ENCODE data around the gene ANAPC16. TPM values are rescaled to one million over a fixed set of nuclear protein-coding genes. Genes with fewer than 3 reads are reported as not detected.

ANAPC16 gene
- polyA plus RNA-seq, 1 donor from 2014 or later: 209 TPM

DNA sequence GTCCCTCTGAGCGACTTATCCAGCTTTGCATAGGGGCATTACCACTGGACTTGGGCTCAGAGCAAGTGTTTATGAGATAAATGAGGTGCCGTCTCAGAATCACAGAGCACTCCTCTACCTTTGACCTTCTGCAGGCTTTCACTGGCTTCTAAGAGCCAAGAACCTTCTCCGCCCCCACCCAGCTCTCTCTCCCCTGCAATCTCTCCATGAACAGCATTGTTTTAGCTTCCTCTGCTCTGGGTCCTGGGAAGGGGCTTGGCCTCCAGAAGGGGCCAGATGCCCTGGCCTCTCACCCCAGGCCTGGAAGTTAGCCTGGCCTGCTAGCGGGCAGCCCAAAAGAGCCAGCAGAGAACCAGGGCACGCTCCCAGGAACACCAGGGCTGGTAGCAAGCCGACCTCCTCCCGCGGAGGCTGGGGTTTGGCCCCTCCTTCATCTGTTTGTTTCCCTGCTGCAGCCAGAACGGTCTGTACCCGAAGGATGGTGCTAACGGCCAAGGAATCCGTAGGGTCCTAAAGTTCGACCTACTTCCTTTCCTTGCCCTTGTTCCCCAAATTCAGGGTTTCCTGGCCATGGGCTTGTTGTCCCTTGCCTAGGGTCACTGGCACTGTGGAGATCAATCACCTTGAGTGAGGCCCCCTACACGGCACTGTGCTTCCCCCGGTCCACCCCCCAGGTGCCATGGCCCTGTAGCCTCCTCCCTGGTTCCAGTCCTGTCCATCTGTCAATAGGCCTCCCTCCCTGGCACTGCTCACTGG, 39.2 kb downstream of the ANAPC16 start:
- peak overlapping the region; percentile 53 for H3K9ac ChIP-seq (ENCODE audit: low read length)
- H3F3A ChIP-seq (ENCODE audit: insufficient read depth, low read length, poor library complexity, severe bottlenecking): no peaks in the 10 kb centered on the region
- no peaks in the 10 kb centered on the region for H3K9me3 ChIP-seq (ENCODE audit: low read length)
- H3K4me2 ChIP-seq (ENCODE audit: low read length): no peak overlapping the region
- H3K9me2 ChIP-seq (ENCODE audit: insufficient read depth, low read length): no peaks in the 10 kb centered on the region
- H3K36me3 ChIP-seq (ENCODE audit: insufficient read depth, low read length): no peaks in the 10 kb centered on the region
- H4K20me1 ChIP-seq (ENCODE audit: insufficient read depth): no peaks in the 10 kb centered on the region
- peak overlapping the region; percentile 56 for H3K4me3 ChIP-seq (ENCODE audit: low read length)
- peak overlapping the region; percentile 86 for H2AFZ ChIP-seq (ENCODE audit: low read depth, low read length)
- no peak overlapping the region for H3K27ac ChIP-seq (ENCODE audit: low read length)
- TF ChIP-seq EZH2 (IDR thresholded peaks at IDR 0.05; ENCODE audit: borderline replicate concordance, insufficient read depth, low read length, poor library complexity, severe bottlenecking) (no peak), RAD21 (conservative IDR thresholded peaks at IDR 0.05) (peak; percentile 42), SMC3 (conservative IDR thresholded peaks at IDR 0.05; ENCODE audit: poor library complexity) (peak; percentile 35), POLR2AphosphoS5 (IDR thresholded peaks at IDR 0.05) (peak; percentile 9), TAF1 (IDR thresholded peaks at IDR 0.05; ENCODE audit: low read depth) (no peak), MXI1 (conservative IDR thresholded peaks at IDR 0.05; ENCODE audit: poor library complexity, severe bottlenecking) (no peak), EP300 (conservative IDR thresholded peaks at IDR 0.05; ENCODE audit: poor library complexity, severe bottlenecking) (no peak)
- TF ChIP-seq, protein P1, sequence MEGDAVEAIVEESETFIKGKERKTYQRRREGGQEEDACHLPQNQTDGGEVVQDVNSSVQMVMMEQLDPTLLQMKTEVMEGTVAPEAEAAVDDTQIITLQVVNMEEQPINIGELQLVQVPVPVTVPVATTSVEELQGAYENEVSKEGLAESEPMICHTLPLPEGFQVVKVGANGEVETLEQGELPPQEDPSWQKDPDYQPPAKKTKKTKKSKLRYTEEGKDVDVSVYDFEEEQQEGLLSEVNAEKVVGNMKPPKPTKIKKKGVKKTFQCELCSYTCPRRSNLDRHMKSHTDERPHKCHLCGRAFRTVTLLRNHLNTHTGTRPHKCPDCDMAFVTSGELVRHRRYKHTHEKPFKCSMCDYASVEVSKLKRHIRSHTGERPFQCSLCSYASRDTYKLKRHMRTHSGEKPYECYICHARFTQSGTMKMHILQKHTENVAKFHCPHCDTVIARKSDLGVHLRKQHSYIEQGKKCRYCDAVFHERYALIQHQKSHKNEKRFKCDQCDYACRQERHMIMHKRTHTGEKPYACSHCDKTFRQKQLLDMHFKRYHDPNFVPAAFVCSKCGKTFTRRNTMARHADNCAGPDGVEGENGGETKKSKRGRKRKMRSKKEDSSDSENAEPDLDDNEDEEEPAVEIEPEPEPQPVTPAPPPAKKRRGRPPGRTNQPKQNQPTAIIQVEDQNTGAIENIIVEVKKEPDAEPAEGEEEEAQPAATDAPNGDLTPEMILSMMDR (IDR thresholded peaks at IDR 0.05; ENCODE audit: poor library complexity, severe bottlenecking): no peak
- TF ChIP-seq, protein P2, sequence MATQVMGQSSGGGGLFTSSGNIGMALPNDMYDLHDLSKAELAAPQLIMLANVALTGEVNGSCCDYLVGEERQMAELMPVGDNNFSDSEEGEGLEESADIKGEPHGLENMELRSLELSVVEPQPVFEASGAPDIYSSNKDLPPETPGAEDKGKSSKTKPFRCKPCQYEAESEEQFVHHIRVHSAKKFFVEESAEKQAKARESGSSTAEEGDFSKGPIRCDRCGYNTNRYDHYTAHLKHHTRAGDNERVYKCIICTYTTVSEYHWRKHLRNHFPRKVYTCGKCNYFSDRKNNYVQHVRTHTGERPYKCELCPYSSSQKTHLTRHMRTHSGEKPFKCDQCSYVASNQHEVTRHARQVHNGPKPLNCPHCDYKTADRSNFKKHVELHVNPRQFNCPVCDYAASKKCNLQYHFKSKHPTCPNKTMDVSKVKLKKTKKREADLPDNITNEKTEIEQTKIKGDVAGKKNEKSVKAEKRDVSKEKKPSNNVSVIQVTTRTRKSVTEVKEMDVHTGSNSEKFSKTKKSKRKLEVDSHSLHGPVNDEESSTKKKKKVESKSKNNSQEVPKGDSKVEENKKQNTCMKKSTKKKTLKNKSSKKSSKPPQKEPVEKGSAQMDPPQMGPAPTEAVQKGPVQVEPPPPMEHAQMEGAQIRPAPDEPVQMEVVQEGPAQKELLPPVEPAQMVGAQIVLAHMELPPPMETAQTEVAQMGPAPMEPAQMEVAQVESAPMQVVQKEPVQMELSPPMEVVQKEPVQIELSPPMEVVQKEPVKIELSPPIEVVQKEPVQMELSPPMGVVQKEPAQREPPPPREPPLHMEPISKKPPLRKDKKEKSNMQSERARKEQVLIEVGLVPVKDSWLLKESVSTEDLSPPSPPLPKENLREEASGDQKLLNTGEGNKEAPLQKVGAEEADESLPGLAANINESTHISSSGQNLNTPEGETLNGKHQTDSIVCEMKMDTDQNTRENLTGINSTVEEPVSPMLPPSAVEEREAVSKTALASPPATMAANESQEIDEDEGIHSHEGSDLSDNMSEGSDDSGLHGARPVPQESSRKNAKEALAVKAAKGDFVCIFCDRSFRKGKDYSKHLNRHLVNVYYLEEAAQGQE (IDR thresholded peaks at IDR 0.05; ENCODE audit: borderline replicate concordance): no peak
- H3K79me2 ChIP-seq (replicated peaks; ENCODE audit: insufficient read depth, low read length): no peaks in the 10 kb centered on the region
- no peaks in the 10 kb centered on the region for H3K27me3 ChIP-seq (ENCODE audit: insufficient read depth, low read depth, low read length)

DNA sequence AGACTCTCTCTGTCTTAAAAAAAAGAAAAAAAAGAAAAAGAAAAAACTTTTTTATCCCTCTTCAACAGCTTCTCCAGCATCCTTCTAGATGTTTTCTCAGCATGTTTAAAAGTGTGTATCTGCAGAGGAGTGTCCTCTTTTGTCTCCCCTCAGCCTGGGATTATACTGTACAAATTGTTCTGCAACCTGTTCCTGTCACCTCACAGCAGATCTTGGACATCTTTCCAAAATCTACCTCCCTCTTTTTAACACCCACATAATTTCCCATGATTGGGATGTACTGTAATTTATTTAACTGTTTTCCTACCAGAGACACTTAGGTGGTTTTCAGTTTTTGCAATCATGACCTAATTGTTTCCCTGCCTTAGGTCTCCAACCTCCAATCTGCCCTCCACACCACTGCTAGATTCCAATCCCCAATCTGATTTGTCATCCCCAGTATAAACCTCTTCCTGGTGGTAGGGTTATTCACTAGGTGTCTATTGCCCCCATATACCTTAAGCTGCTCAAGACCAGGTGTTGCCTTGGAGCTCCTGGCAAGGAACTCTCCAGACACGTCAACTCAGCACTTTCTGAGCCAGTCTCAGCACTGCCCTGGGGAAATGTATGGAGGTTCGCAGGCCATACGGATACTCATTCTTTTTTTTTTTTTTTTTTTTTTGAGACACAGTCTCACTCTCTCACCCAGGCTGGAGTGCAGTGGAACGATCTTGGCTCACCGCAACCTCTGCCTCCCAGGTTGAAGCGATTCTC, 40.3 kb downstream of the ANAPC16 start:
- Histone ChIP-seq H3K27me3 (ENCODE audit: insufficient read depth, low read depth, low read length) (no peaks in the 10 kb centered on the region), H4K20me1 (ENCODE audit: insufficient read depth) (no peaks in the 10 kb centered on the region), H2AFZ (ENCODE audit: low read depth, low read length) (no peak overlapping the region), H3K9me3 (ENCODE audit: low read length) (no peaks in the 10 kb centered on the region), H3K4me2 (ENCODE audit: low read length) (no peak overlapping the region), H3K36me3 (ENCODE audit: insufficient read depth, low read length) (no peaks in the 10 kb centered on the region), H3K9me2 (ENCODE audit: insufficient read depth, low read length) (no peaks in the 10 kb centered on the region), H3K79me2 (replicated peaks; ENCODE audit: insufficient read depth, low read length) (no peaks in the 10 kb centered on the region), H3K4me3 (ENCODE audit: low read length) (no peak overlapping the region), H3K27ac (ENCODE audit: low read length) (no peak overlapping the region), H3F3A (ENCODE audit: insufficient read depth, low read length, poor library complexity, severe bottlenecking) (peaks cover 1% of the 10 kb centered on the region), H3K9ac (ENCODE audit: low read length) (no peak overlapping the region)
- TF ChIP-seq EP300 (conservative IDR thresholded peaks at IDR 0.05; ENCODE audit: poor library complexity, severe bottlenecking) (no peak), TAF1 (IDR thresholded peaks at IDR 0.05; ENCODE audit: low read depth) (no peak), POLR2AphosphoS5 (IDR thresholded peaks at IDR 0.05) (no peak), EZH2 (IDR thresholded peaks at IDR 0.05; ENCODE audit: borderline replicate concordance, insufficient read depth, low read length, poor library complexity, severe bottlenecking) (no peak), SMC3 (conservative IDR thresholded peaks at IDR 0.05; ENCODE audit: poor library complexity) (no peak)
- TF ChIP-seq, protein P2 (IDR thresholded peaks at IDR 0.05; ENCODE audit: borderline replicate concordance): no peak
